ENCODE data around the gene ACAD10. TPM values are rescaled to one million over a fixed set of nuclear protein-coding genes. Genes with fewer than 3 reads are reported as not detected.

ACAD10 gene
- total and polyA plus RNA-seq, 3 donors from 2014 or later = 35.2 to 65.7 (median 58.2) TPM

GRCh38 chr12:111653596-111653995, 32.3 kb upstream of the ACAD10 start:
- TF ChIP-seq POLR2A (IDR thresholded peaks at IDR 0.05) = no peak
- no peak for TF ChIP-seq CTCF (IDR thresholded peaks at IDR 0.05)
- H3K27ac ChIP-seq = no peak overlapping the region
- DNase-seq = no peak
- no peaks in the 10 kb centered on the region for H3K27me3 ChIP-seq
- no peaks in the 10 kb centered on the region for H3K9me3 ChIP-seq
- H3K36me3 ChIP-seq (ENCODE audit: low read depth, missing control alignments) = no peaks in the 10 kb centered on the region
- H3K4me3 ChIP-seq = no peak overlapping the region
- H3K4me1 ChIP-seq = no peaks in the 10 kb centered on the region
- 76 to 81% methylated on average over 6 of the region's 6 CpGs for WGBS, 2 donors
- intact Hi-C loops (cut with DNase I; ENCODE audit: low total_unique reads) = no loop called here

- Histone ChIP-seq H3K4me1 (no peaks in the 10 kb centered on the region), H3K36me3 (ENCODE audit: low read depth, missing control alignments) (no peaks in the 10 kb centered on the region), H3K27ac (no peak overlapping the region), H3K9me3 (no peaks in the 10 kb centered on the region), H3K4me3 (no peak overlapping the region), H3K27me3 (no peaks in the 10 kb centered on the region)
- intact Hi-C loops (cut with DNase I; ENCODE audit: low total_unique reads) = no loop called here
- no peak for DNase-seq
- no peak for TF ChIP-seq CTCF (IDR thresholded peaks at IDR 0.05)
- TF ChIP-seq POLR2A (IDR thresholded peaks at IDR 0.05) = no peak
- 91 to 95% methylated on average over 3 of the region's 3 CpGs for WGBS, 2 donors
Observed at GRCh38 chr12:111655356-111655755, 30.5 kb upstream of the ACAD10 start.

GRCh38 chr12:111656016-111656415, 29.8 kb upstream of the ACAD10 start:
- H3K36me3 ChIP-seq (ENCODE audit: low read depth, missing control alignments) = no peaks in the 10 kb centered on the region
- WGBS, 2 donors = 81 to 86% methylated on average over 4 of the region's 4 CpGs

GRCh38 chr12:111664499-111664898, 21.4 kb upstream of the ACAD10 start:
- Histone ChIP-seq H3K9me3 (no peaks in the 10 kb centered on the region), H3K27ac (no peak overlapping the region), H3K27me3 (no peaks in the 10 kb centered on the region), H3K4me1 (no peaks in the 10 kb centered on the region), H3K36me3 (ENCODE audit: low read depth, missing control alignments) (no peaks in the 10 kb centered on the region), H3K4me3 (no peak overlapping the region)
- TF ChIP-seq POLR2A (IDR thresholded peaks at IDR 0.05) (no peak), CTCF (IDR thresholded peaks at IDR 0.05) (no peak)
- intact Hi-C loops (cut with DNase I; ENCODE audit: low total_unique reads) = no loop called here
- no peak for DNase-seq
- 66 to 69% methylated on average over 5 of the region's 5 CpGs for WGBS, 2 donors

More at GRCh38 chr12:111656016-111656415, 29.8 kb upstream of the ACAD10 start:
- DNase-seq = no peak
- Histone ChIP-seq H3K9me3 (no peaks in the 10 kb centered on the region), H3K27me3 (no peaks in the 10 kb centered on the region), H3K4me3 (no peak overlapping the region), H3K27ac (no peak overlapping the region), H3K4me1 (no peaks in the 10 kb centered on the region)
- intact Hi-C loops (cut with DNase I; ENCODE audit: low total_unique reads) = no loop called here
- no peak for TF ChIP-seq POLR2A (IDR thresholded peaks at IDR 0.05)
- TF ChIP-seq CTCF (IDR thresholded peaks at IDR 0.05) = no peak

All from testis (tissue), 3 donors.